Upper lobe of left lung (tissue), 4 donors: ENCODE results near the gene STON2.

Experiments used
- CTCF ChIP-seq, 6 experiments: fragments of 450-650 bp in 4 of 6; fragments of 200-600 bp in 2 of 6; sonication (generic) in 2 of 6; IDR thresholded peaks; one replicate each; pipeline ENCODE4 v1.5.1; 2016 to 2019; ENCODE audit warnings: antibody characterized with exemption in 6 of 6
- EP300 ChIP-seq, 4 donors: sonication (generic); formaldehyde crosslinking; IDR thresholded peaks; one replicate each; pipeline ENCODE4 v1.5.1; 2017; ENCODE audit warnings: antibody characterized with exemption in 4 of 4, control low read depth in 2 of 4
- POLR2A ChIP-seq, 4 donors: fragments of 450-650 bp; IDR thresholded peaks; one replicate each; pipeline ENCODE4 v1.5.1; 2016 to 2017; ENCODE audit warnings: antibody characterized with exemption in 4 of 4, mild to moderate bottlenecking in 2 of 4
- POLR2AphosphoS5 ChIP-seq, 2 donors: sonication (generic); formaldehyde crosslinking; IDR thresholded peaks; one replicate each; pipeline ENCODE4 v1.5.1; 2017; ENCODE audit warnings: antibody characterized with exemption in 2 of 2

GRCh38 chr14:81222691-81223090 lies 177.4 kb downstream of the STON2 start:
- TF ChIP-seq CTCF (IDR thresholded peaks at IDR 0.05), result no peak
- no peak for TF ChIP-seq POLR2A (IDR thresholded peaks at IDR 0.05)
- no peak for TF ChIP-seq EP300 (IDR thresholded peaks at IDR 0.05)
- TF ChIP-seq POLR2AphosphoS5 (IDR thresholded peaks at IDR 0.05), result no peak
